MM.1S (cell line): ENCODE results near the gene STAG3.
A peak's percentile ranks its signal among the peaks of the same experiment; 100 is the strongest.

Experiments used
- DNase-seq: peaks from one replicate; pipeline ENCODE4 v3.0.0-alpha.2; 2015
- H2AFZ ChIP-seq: fragments of 300-600 bp; sonication (generic); 2 replicates; pipeline ENCODE4 v1.6.0; 2016; ENCODE audit warnings: antibody characterized with exemption, low read length
- H3F3A ChIP-seq: fragments of 300-600 bp; sonication (generic); 2 replicates; pipeline ENCODE4 v1.6.1; 2016; ENCODE audit warnings: mild to moderate bottlenecking, antibody characterized with exemption, low read length, moderate library complexity, mixed read lengths; ENCODE audit not compliant: insufficient read depth
- H3K27ac ChIP-seq: fragments of 300-600 bp; sonication (generic); 2 replicates; pipeline ENCODE4 v1.5.1; 2016; ENCODE audit warnings: mild to moderate bottlenecking, low read length
- H3K27me3 ChIP-seq: fragments of 300-600 bp; sonication (generic); replicated peaks from 2 replicates; pipeline ENCODE4 v1.6.0; 2016; ENCODE audit warnings: low read length; ENCODE audit not compliant: insufficient read depth
- H3K36me3 ChIP-seq: fragments of 300-600 bp; sonication (generic); replicated peaks from 2 replicates; pipeline ENCODE4 v1.6.1; 2016; ENCODE audit warnings: mild to moderate bottlenecking, low read length, mixed read lengths; ENCODE audit not compliant: insufficient read depth
- H3K4me1 ChIP-seq: fragments of 300-600 bp; sonication (generic); 2 replicates; pipeline ENCODE4 v1.6.1; 2016; ENCODE audit warnings: low read length, mixed read lengths
- H3K4me2 ChIP-seq: fragments of 300-600 bp; sonication (generic); 2 replicates; pipeline ENCODE4 v1.6.0; 2016; ENCODE audit warnings: low read depth, low read length
- H3K4me3 ChIP-seq: fragments of 300-600 bp; sonication (generic); 2 replicates; pipeline ENCODE4 v1.5.1; 2016; ENCODE audit warnings: low read length, mixed read lengths
- H3K79me2 ChIP-seq: fragments of 300-600 bp; sonication (generic); 2 replicates; pipeline ENCODE4 v1.6.1; 2016; ENCODE audit warnings: mixed run types, low read length, mixed read lengths
- H3K9ac ChIP-seq: fragments of 300-600 bp; sonication (generic); 2 replicates; pipeline ENCODE4 v1.6.1; 2016; ENCODE audit warnings: low read length, mixed read lengths
- H3K9me2 ChIP-seq: fragments of 300-600 bp; sonication (generic); replicated peaks from 2 replicates; pipeline ENCODE4 v1.6.1; 2016; ENCODE audit warnings: mild to moderate bottlenecking, low read length, mixed read lengths; ENCODE audit not compliant: insufficient read depth
- H3K9me3 ChIP-seq: fragments of 300-600 bp; sonication (generic); replicated peaks from 2 replicates; pipeline ENCODE4 v1.6.1; 2016; ENCODE audit warnings: mild to moderate bottlenecking, low read length, mixed read lengths; ENCODE audit not compliant: insufficient read depth
- H4K20me1 ChIP-seq: fragments of 300-600 bp; sonication (generic); 2 replicates; pipeline ENCODE4 v1.6.1; 2016; ENCODE audit warnings: mild to moderate bottlenecking, low read length, moderate library complexity, mixed read lengths; ENCODE audit not compliant: insufficient read depth
- CTCF ChIP-seq: fragments of 300-600 bp; sonication (generic); IDR thresholded peaks from 2 replicates; pipeline ENCODE4 v1.5.1; 2016; ENCODE audit warnings: antibody characterized with exemption, low read length, mixed read lengths
- EZH2 ChIP-seq: fragments of 300-600 bp; sonication (generic); optimal IDR thresholded peaks from 2 replicates; pipeline ENCODE3; 2017; ENCODE audit warnings: low read depth, mild to moderate bottlenecking, antibody characterized with exemption, low read length, mixed read lengths
- EZH2phosphoT487 ChIP-seq: fragments of 300-600 bp; sonication (generic); IDR thresholded peaks from 2 replicates; pipeline ENCODE4 v1.6.1; 2018; ENCODE audit warnings: antibody characterized with exemption, low read length

STAG3 gene

GRCh38 chr7:100166317-100166940, 11.3 kb upstream of the STAG3 start:
- Histone ChIP-seq H4K20me1 (no peaks in the 10 kb centered on the region), H3K36me3 (no peaks in the 10 kb centered on the region), H2AFZ (no peak overlapping the region), H3K4me1 (no peaks in the 10 kb centered on the region; the same call in 1 of the 2 replicates), H3F3A (no peaks in the 10 kb centered on the region), H3K4me2 (no peak overlapping the region), H3K9me2 (no peaks in the 10 kb centered on the region), H3K79me2 (no peaks in the 10 kb centered on the region), H3K27ac (no peak overlapping the region), H3K4me3 (no peak overlapping the region), H3K27me3 (peaks cover 80% of the 10 kb centered on the region), H3K9ac (no peak overlapping the region), H3K9me3 (no peaks in the 10 kb centered on the region)
- DNase-seq, result no peak
- TF ChIP-seq EZH2phosphoT487 (no peak), EZH2 (no peak), CTCF (no peak)

- no peaks in the 10 kb centered on the region for H4K20me1 ChIP-seq
- H3K9me3 ChIP-seq, result no peaks in the 10 kb centered on the region
- no peak overlapping the region; the same call in 1 of the 2 replicates for H3K4me2 ChIP-seq
- H3K27ac ChIP-seq, result no peak overlapping the region
- peaks cover 87% of the 10 kb centered on the region for H3K27me3 ChIP-seq
- DNase-seq, result no peak
- no peaks in the 10 kb centered on the region for H3K79me2 ChIP-seq
- H3F3A ChIP-seq, result no peaks in the 10 kb centered on the region
- no peak for TF ChIP-seq EZH2phosphoT487
- no peak for TF ChIP-seq EZH2
- TF ChIP-seq CTCF, result no peak
- no peak overlapping the region for H3K9ac ChIP-seq
- H3K9me2 ChIP-seq, result no peaks in the 10 kb centered on the region
- no peaks in the 10 kb centered on the region for H3K36me3 ChIP-seq
- no peak overlapping the region for H3K4me3 ChIP-seq
- H2AFZ ChIP-seq, result no peak overlapping the region
- no peaks in the 10 kb centered on the region; the same call in 1 of the 2 replicates for H3K4me1 ChIP-seq
These were observed 10.5 kb upstream of the STAG3 start for GRCh38 chr7:100166970-100167911.

GRCh38 chr7:100167912-100168323, 9.8 kb upstream of the STAG3 start:
- no peak overlapping the region for H2AFZ ChIP-seq
- H4K20me1 ChIP-seq, result no peaks in the 10 kb centered on the region
- H3K4me1 ChIP-seq, result no peaks in the 10 kb centered on the region; the same call in 1 of the 2 replicates
- H3K79me2 ChIP-seq, result no peaks in the 10 kb centered on the region
- DNase-seq, result no peak
- no peak overlapping the region for H3K27ac ChIP-seq
- H3K9ac ChIP-seq, result no peak overlapping the region
- peak overlapping the region; percentile 35; the same call in 1 of the 2 replicates for H3K4me2 ChIP-seq
- H3K27me3 ChIP-seq, result peaks cover 85% of the 10 kb centered on the region
- no peaks in the 10 kb centered on the region for H3F3A ChIP-seq
- no peaks in the 10 kb centered on the region for H3K9me3 ChIP-seq
- no peak overlapping the region for H3K4me3 ChIP-seq
- H3K36me3 ChIP-seq, result no peaks in the 10 kb centered on the region
- H3K9me2 ChIP-seq, result no peaks in the 10 kb centered on the region
- TF ChIP-seq EZH2phosphoT487, result no peak
- TF ChIP-seq EZH2, result peak; percentile 20
- TF ChIP-seq CTCF, result no peak
